Epithelial cell of esophagus (primary cell): ENCODE measurements around the gene NBR1.
"Not testable (repeated sequence)": the region's sequence is repeated elsewhere in the genome, so short reads cannot be mapped to it uniquely, and the experiment has no call there.

ENCODE experiments used
- DNase-seq: peaks from one replicate; pipeline ENCODE4 v3.0.0; 2010; ENCODE audit warnings: low read depth
- H3K4me3 ChIP-seq: 2 replicates; pipeline ENCODE4 v1.5.1; 2011; ENCODE audit warnings: mild to moderate bottlenecking, low read length, control low read depth
- TF ChIP-seq, protein P1 (sequence below): IDR thresholded peaks from 2 replicates; pipeline ENCODE4 v1.5.1; 2011; ENCODE audit warnings: low read depth, mild to moderate bottlenecking, low read length, control low read depth, inconsistent platforms; ENCODE audit not compliant: insufficient read depth; ENCODE audit errors: missing control alignments

NBR1 gene

DNA sequence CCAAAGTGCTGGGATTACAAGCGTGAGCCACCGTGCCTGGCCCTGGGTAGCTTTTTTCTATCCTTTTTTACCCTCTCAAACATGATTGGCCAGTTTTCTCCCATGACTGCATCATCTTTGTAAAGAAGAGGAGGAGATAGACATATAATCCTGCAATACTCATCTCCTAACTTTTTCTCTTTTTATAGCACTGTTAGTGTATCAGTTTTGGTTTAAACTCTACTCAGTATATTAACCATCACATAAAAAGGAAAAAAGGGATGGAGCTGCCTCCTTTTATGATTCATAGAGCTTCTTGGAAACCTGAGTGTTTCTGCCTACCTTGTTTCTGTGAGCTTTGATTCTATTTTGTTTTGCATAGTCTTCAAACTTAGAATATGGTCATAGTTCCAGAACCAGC, 28.6 kb downstream of the NBR1 start:
- DNase-seq, result no peak
- H3K4me3 ChIP-seq, result no peak overlapping the region
- TF ChIP-seq, protein P1, sequence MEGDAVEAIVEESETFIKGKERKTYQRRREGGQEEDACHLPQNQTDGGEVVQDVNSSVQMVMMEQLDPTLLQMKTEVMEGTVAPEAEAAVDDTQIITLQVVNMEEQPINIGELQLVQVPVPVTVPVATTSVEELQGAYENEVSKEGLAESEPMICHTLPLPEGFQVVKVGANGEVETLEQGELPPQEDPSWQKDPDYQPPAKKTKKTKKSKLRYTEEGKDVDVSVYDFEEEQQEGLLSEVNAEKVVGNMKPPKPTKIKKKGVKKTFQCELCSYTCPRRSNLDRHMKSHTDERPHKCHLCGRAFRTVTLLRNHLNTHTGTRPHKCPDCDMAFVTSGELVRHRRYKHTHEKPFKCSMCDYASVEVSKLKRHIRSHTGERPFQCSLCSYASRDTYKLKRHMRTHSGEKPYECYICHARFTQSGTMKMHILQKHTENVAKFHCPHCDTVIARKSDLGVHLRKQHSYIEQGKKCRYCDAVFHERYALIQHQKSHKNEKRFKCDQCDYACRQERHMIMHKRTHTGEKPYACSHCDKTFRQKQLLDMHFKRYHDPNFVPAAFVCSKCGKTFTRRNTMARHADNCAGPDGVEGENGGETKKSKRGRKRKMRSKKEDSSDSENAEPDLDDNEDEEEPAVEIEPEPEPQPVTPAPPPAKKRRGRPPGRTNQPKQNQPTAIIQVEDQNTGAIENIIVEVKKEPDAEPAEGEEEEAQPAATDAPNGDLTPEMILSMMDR, result no peak

DNA sequence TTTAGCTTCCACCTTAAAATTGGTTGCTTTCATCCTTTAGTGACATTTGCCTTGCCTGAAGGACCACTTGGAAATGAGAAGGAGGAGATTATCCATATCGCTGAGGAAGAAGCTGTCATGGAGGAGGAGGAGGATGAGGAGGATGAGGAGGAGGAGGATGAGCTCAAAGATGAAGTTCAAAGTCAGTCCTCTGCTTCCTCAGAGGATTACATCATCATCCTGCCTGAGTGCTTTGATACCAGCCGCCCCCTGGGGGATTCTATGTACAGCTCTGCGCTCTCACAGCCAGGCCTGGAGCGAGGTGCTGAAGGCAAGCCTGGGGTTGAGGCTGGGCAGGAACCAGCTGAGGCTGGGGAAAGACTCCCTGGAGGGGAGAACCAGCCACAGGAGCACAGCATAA, 29.1 kb downstream of the NBR1 start:
- TF ChIP-seq, protein P1, result no peak
- DNase-seq, result no peak
- no peak overlapping the region for H3K4me3 ChIP-seq

DNA sequence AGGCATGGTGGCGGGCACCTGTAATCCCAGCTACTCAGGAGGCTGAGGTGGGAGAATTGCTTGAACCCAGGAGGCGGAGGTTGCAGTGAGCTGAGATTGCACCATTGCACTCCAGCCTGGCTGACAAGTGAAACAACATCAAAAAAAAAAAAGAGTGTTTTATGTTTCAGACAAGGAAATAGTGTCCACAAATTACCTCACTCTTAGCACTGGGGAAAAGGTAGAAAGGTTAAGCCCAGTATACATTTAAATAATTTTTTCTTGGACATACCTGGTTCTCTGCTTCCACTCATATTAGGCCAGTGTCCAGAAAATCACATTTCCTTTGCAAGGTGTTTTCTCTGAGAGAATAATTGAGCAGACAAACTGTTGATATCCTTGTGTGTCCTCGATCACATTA, 32.0 kb downstream of the NBR1 start:
- H3K4me3 ChIP-seq, DNase-seq: not testable (repeated sequence)

- TF ChIP-seq, protein P1, result no peak
- no peak overlapping the region for H3K4me3 ChIP-seq
- no peak for DNase-seq
Measured at GRCh38 chr17:43210576-43210975, 39.6 kb downstream of the NBR1 start.

- no peak for DNase-seq
- H3K4me3 ChIP-seq, result peak overlapping the region; percentile 13
- TF ChIP-seq, protein P1, result no peak
Measured at GRCh38 chr17:43211123-43211479, 40.1 kb downstream of the NBR1 start.

- TF ChIP-seq, protein P1, result no peak
- DNase-seq, result peak; percentile 91
- H3K4me3 ChIP-seq, result peak within 1 kb of the TSS; percentile 43
Measured at GRCh38 chr17:43211480-43212402, 40.7 kb downstream of the NBR1 start, which contains the start of gene TMEM106A. TSS of gene TMEM106A (plus strand) at chr17:43211875. CDS start at chr17:43213042, 1,167 bp downstream.

GRCh38 chr17:43212641-43213490, 41.9 kb downstream of the NBR1 start:
- no peak overlapping the region for H3K4me3 ChIP-seq

More at GRCh38 chr17:43212641-43213490, 41.9 kb downstream of the NBR1 start:
- DNase-seq, result peak; percentile 17
- TF ChIP-seq, protein P1, result no peak
